Measurements from ENCODE around the gene OTOL1.

- TF ChIP-seq EZH2 (IDR thresholded peaks at IDR 0.05): no peak
- TF ChIP-seq CTCF (IDR thresholded peaks at IDR 0.05): no peak
- TF ChIP-seq EZH2phosphoT487 (IDR thresholded peaks at IDR 0.05): no peak
Observed at GRCh38 chr3:161496508-161496907, at the start of gene OTOL1.

All from neural progenitor cell (in vitro differentiated cells).